Measurements from ENCODE around the gene SIRPA. TPM values are rescaled to one million over a fixed set of nuclear protein-coding genes. Genes with fewer than 3 reads are reported as not detected.

SIRPA gene
- total RNA-seq, 4 donors from 2014 or later, result 11.5 to 34.6 (median 20.2) TPM

- H3K4me3 ChIP-seq, result no peak overlapping the region
- H3K9me3 ChIP-seq, result no peaks in the 10 kb centered on the region
- intact Hi-C loops (cut with DNase I; ENCODE audit: low total_unique reads), result no loop called here
- no peaks in the 10 kb centered on the region for H3K27me3 ChIP-seq
- no peak overlapping the region for H3K27ac ChIP-seq
- no peaks in the 10 kb centered on the region for H3K4me1 ChIP-seq
- DNase-seq, result no peak
- TF ChIP-seq POLR2A (IDR thresholded peaks at IDR 0.05) (no peak), CTCF (IDR thresholded peaks at IDR 0.05) (no peak)
- H3K36me3 ChIP-seq, result no peaks in the 10 kb centered on the region
Observed at GRCh38 chr20:1855690-1856089, 39.5 kb upstream of the SIRPA start.

- TF ChIP-seq POLR2A (IDR thresholded peaks at IDR 0.05) (no peak), CTCF (IDR thresholded peaks at IDR 0.05) (no peak)
- no peak overlapping the region for H3K27ac ChIP-seq
- H3K9me3 ChIP-seq, result no peaks in the 10 kb centered on the region
- DNase-seq, result no peak
- H3K27me3 ChIP-seq, result no peaks in the 10 kb centered on the region
- intact Hi-C loops (cut with DNase I; ENCODE audit: low total_unique reads), result no loop called here
- no peak overlapping the region for H3K4me3 ChIP-seq
- H3K4me1 ChIP-seq, result no peaks in the 10 kb centered on the region
- H3K36me3 ChIP-seq, result no peaks in the 10 kb centered on the region
Observed at GRCh38 chr20:1856424-1856823, 38.8 kb upstream of the SIRPA start.

GRCh38 chr20:1857466-1857865 lies 37.7 kb upstream of the SIRPA start:
- no peaks in the 10 kb centered on the region for H3K27me3 ChIP-seq
- H3K36me3 ChIP-seq, result no peaks in the 10 kb centered on the region
- H3K4me1 ChIP-seq, result no peaks in the 10 kb centered on the region
- TF ChIP-seq POLR2A (IDR thresholded peaks at IDR 0.05) (no peak), CTCF (IDR thresholded peaks at IDR 0.05) (no peak)
- intact Hi-C loops (cut with DNase I; ENCODE audit: low total_unique reads), result no loop called here
- H3K9me3 ChIP-seq, result no peaks in the 10 kb centered on the region
- no peak overlapping the region for H3K27ac ChIP-seq
- no peak overlapping the region for H3K4me3 ChIP-seq
- DNase-seq, result no peak

- H3K9me3 ChIP-seq, result no peaks in the 10 kb centered on the region
- intact Hi-C loops (cut with DNase I; ENCODE audit: low total_unique reads), result no loop called here
- no peaks in the 10 kb centered on the region for H3K36me3 ChIP-seq
- TF ChIP-seq POLR2A (IDR thresholded peaks at IDR 0.05) (no peak), CTCF (IDR thresholded peaks at IDR 0.05) (no peak)
- H3K4me3 ChIP-seq, result no peak overlapping the region
- H3K27ac ChIP-seq, result no peak overlapping the region
- no peak for DNase-seq
- H3K27me3 ChIP-seq, result no peaks in the 10 kb centered on the region
- no peaks in the 10 kb centered on the region for H3K4me1 ChIP-seq
Observed at GRCh38 chr20:1858871-1859270, 36.3 kb upstream of the SIRPA start.

GRCh38 chr20:1860446-1860845 lies 34.8 kb upstream of the SIRPA start:
- no peaks in the 10 kb centered on the region for H3K4me1 ChIP-seq
- H3K27me3 ChIP-seq, result no peaks in the 10 kb centered on the region
- H3K36me3 ChIP-seq, result no peaks in the 10 kb centered on the region
- H3K9me3 ChIP-seq, result no peaks in the 10 kb centered on the region
- H3K4me3 ChIP-seq, result no peak overlapping the region
- no peak for DNase-seq
- no peak overlapping the region for H3K27ac ChIP-seq
- TF ChIP-seq POLR2A (IDR thresholded peaks at IDR 0.05), result no peak
- TF ChIP-seq CTCF (IDR thresholded peaks at IDR 0.05), result no peak
- intact Hi-C loops (cut with DNase I; ENCODE audit: low total_unique reads), result no loop called here
